NCI-H748 (cell line): ENCODE measurements around the gene HOXA5.

Experiments
- DNase-seq: peaks from one replicate; lab custom pipeline; 2025; ENCODE audit not compliant: unreplicated experiment; lab: John Stamatoyannopoulos, UW

Gene HOXA5

GRCh38 chr7:27109466-27110185, 33.9 kb downstream of the HOXA5 start:
- no peak for DNase-seq

GRCh38 chr7:27108390-27109127, 34.9 kb downstream of the HOXA5 start:
- no peak for DNase-seq

GRCh38 chr7:27107391-27108381, 35.8 kb downstream of the HOXA5 start:
- DNase-seq, result no peak

DNA sequence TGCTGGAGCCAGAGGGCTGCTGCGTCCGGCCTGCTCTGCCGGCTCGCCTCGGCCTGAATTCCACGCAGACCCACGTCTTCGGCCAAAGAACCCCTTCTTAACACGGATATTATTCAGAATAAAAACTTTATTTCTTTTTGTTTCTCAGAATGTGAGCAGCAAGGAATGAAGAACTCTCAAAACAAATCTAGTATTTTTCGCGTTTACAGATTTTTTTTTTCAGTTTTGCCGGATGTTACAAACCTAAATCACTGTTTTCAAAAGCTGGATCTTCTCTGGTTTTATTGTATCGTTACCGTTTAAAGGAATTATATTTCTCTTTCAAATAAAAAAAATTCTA, 36.6 kb downstream of the HOXA5 start:
- DNase-seq, result no peak

GRCh38 chr7:27106181-27106900, 37.1 kb downstream of the HOXA5 start:
- no peak for DNase-seq

GRCh38 chr7:27105301-27106031, 38.0 kb downstream of the HOXA5 start:
- no peak for DNase-seq

GRCh38 chr7:27104341-27105058, 39.0 kb downstream of the HOXA5 start:
- DNase-seq, result no peak

DNA sequence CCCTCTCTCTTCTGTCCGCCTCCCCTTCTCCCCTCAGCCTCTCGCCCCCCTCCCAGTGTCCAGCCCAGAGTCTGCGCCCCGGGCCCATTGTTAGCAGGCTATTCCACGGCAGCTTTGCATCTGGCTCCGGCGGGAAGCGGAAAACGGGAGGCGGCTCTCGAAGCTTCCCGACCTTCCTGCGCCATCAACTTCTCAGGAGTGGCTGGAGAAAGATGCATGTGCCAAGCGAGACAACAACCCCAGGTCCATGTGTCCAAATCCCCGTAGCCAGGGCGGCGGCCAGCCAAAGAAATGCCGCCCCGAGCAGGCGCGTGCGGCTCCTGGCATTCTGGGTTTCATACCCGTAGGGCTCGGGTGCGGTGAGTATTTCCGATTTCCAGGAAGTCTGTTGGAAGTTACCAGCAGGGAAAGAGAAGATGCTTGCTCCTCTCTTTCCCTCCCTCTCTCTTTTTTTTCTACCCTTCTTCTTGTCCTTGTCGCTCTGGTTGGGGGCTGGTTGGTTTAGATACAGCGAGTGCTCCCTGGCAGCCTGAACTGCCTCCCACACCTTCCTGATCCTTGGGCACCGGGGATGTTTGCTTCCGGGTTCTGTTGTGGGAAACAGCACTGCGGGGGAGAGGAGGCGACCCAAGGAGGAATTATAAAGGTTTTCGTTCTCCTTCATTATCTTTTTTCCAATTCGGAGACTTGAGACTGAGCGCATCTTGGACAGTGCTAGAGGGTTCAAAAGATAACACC, 39.8 kb downstream of the HOXA5 start:
- DNase-seq, result peak; percentile 65

- DNase-seq, result peak; percentile 25
Observed at GRCh38 chr7:27102581-27103442, 40.7 kb downstream of the HOXA5 start, which contains the start of gene HOXA2. Gene HOXA2 (minus strand): TSS chr7:27102683. CDS start chr7:27102500, 183 bp downstream.

GRCh38 chr7:27101957-27102580, 41.4 kb downstream of the HOXA5 start:
- DNase-seq, result no peak

GRCh38 chr7:27101171-27101956, 42.1 kb downstream of the HOXA5 start:
- no peak for DNase-seq

DNA sequence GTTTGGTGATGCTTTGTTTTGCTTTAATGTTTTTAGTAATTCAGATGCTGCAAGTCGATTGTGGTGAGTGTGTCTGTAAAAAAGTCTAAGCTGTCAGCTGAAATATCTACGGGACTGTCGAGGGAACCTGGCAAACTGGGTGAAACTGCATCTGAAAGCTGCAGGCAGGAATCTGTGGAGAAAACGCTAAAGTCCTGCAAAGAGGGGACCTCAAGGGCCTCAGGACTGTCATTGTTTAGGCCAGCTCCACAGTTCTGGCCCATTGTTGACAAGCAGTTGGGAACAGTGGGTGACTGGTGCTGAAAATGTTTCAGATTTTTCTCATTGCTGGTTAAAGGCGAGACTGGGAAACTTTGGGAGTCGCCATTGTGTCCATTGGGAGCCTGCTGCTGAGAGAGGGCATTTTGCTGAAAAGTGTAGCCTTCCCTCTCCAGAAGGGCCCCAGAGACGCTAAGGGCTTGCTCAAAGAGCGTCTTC, 42.7 kb downstream of the HOXA5 start:
- no peak for DNase-seq

- no peak for DNase-seq
Observed at GRCh38 chr7:27099453-27100370, 43.8 kb downstream of the HOXA5 start.

GRCh38 chr7:27098578-27099451, 44.7 kb downstream of the HOXA5 start:
- DNase-seq, result peak; percentile 40
